Thymus (tissue), 11 donors: ENCODE data around the gene IRF2. TPM values are rescaled to one million over a fixed set of nuclear protein-coding genes. Genes with fewer than 3 reads are reported as not detected.

ENCODE experiments used
- DNase-seq, 9 donors: peaks; one replicate each; pipeline ENCODE4 v3.0.0-alpha.2; 2013; ENCODE audit warnings: low spot score in 9 of 9, low read depth in 6 of 9, missing footprints in 1 of 9
- H3K27ac ChIP-seq, 2 donors: one replicate each; pipeline ENCODE4 v1.5.1; 2013; ENCODE audit warnings: control low read depth in 1 of 2, low read depth in 1 of 2, low read length in 1 of 2, mild to moderate bottlenecking in 1 of 2, moderate library complexity in 1 of 2
- H3K27me3 ChIP-seq, 2 donors: one replicate each; pipeline ENCODE4 v1.5.1; 2013; ENCODE audit warnings: low read length in 1 of 2; ENCODE audit not compliant: control insufficient read depth in 2 of 2, insufficient read depth in 1 of 2
- H3K36me3 ChIP-seq, 2 donors: one replicate each; pipeline ENCODE4 v1.5.1; 2013; ENCODE audit warnings: low read length in 1 of 2, mild to moderate bottlenecking in 1 of 2, moderate library complexity in 1 of 2; ENCODE audit not compliant: control insufficient read depth in 2 of 2, insufficient read depth in 2 of 2
- H3K4me1 ChIP-seq, 2 donors: one replicate each; pipeline ENCODE4 v1.5.1; 2013; ENCODE audit warnings: low read length in 2 of 2; ENCODE audit not compliant: control insufficient read depth in 2 of 2, insufficient read depth in 2 of 2
- H3K4me3 ChIP-seq, 2 donors: one replicate each; pipeline ENCODE4 v1.5.1; 2013; ENCODE audit warnings: low read length in 2 of 2, control low read depth in 1 of 2, mild to moderate bottlenecking in 1 of 2
- H3K9me3 ChIP-seq, 2 donors: one replicate each; pipeline ENCODE4 v1.5.1; 2013; ENCODE audit warnings: low read length in 1 of 2, mild to moderate bottlenecking in 1 of 2; ENCODE audit not compliant: control insufficient read depth in 2 of 2, insufficient read depth in 1 of 2
- WGBS: extraction: QIAGEN DNeasy Blood & Tissue Kit; methylation state at CpG from one replicate; pipeline ENCODE4 v1.1.7; 2013; 5-methylcytosine and 5-hydroxymethylcytosine counted together
- polyA plus RNA-seq: library from polyadenylated mRNA; stranded (reverse); fragments of 200-250 nt; gene quantifications from one replicate; pipeline ENCODE4 v1.2.3, GENCODE V29; 2013
- total RNA-seq: library from RNA; stranded (reverse); fragments of 120-200 nt; gene quantifications from one replicate; pipeline ENCODE4 v1.2.4, GENCODE V29; 2013
- donor health status: healthy.

The IRF2 gene
- total and polyA plus RNA-seq, 2 donors = 39.2 to 42.2 TPM

- Histone ChIP-seq H3K27ac (peak overlapping the region in 1 of 2 donors; percentile 63), H3K4me1 (peaks cover 17 to 46% of the 10 kb centered on the region in 2 donors), H3K36me3 (peaks cover 42 to 44% of the 10 kb centered on the region in 2 donors), H3K4me3 (no peak overlapping the region), H3K9me3 (peaks cover 0 to 9% of the 10 kb centered on the region in 2 donors), H3K27me3 (no peaks in the 10 kb centered on the region)
- DNase-seq = peak in 1 of 9 donors; percentile 42
- 68% methylated on average over 6 of the region's 6 CpGs for WGBS
These were observed 87.0 kb downstream of the IRF2 start for GRCh38 chr4:184387351-184387750.

GRCh38 chr4:184386271-184386781, 88.0 kb downstream of the IRF2 start:
- no peak for DNase-seq
- Histone ChIP-seq H3K4me3 (no peak overlapping the region), H3K27ac (peak overlapping the region; percentile 26 to 35), H3K36me3 (peaks cover 32 to 33% of the 10 kb centered on the region in 2 donors), H3K4me1 (peaks cover 22 to 54% of the 10 kb centered on the region in 2 donors), H3K9me3 (peaks cover 0 to 4% of the 10 kb centered on the region in 2 donors), H3K27me3 (no peaks in the 10 kb centered on the region)
- 57% methylated on average over 10 of the region's 10 CpGs for WGBS

GRCh38 chr4:184385705-184386141, 88.6 kb downstream of the IRF2 start:
- Histone ChIP-seq H3K4me3 (no peak overlapping the region), H3K27me3 (no peaks in the 10 kb centered on the region), H3K4me1 (peaks cover 22 to 54% of the 10 kb centered on the region in 2 donors), H3K27ac (peak overlapping the region; percentile 8 to 26), H3K36me3 (peaks cover 27 to 29% of the 10 kb centered on the region in 2 donors), H3K9me3 (peaks cover 0 to 3% of the 10 kb centered on the region in 2 donors)
- 62% methylated on average over 6 of the region's 6 CpGs for WGBS
- no peak for DNase-seq

- 90% methylated on average over 7 of the region's 7 CpGs for WGBS
- Histone ChIP-seq H3K4me3 (no peak overlapping the region), H3K4me1 (peaks cover 22 to 54% of the 10 kb centered on the region in 2 donors), H3K9me3 (peaks cover 0 to 3% of the 10 kb centered on the region in 2 donors), H3K36me3 (peaks cover 25 to 26% of the 10 kb centered on the region in 2 donors), H3K27ac (peak overlapping the region; percentile 31 to 68), H3K27me3 (no peaks in the 10 kb centered on the region)
- no peak for DNase-seq
These were observed 89.4 kb downstream of the IRF2 start for GRCh38 chr4:184384810-184385557.

- H3K27ac ChIP-seq = peak overlapping the region; percentile 48 to 68
- H3K4me1 ChIP-seq = peaks cover 22 to 54% of the 10 kb centered on the region in 2 donors
- 28% methylated on average over 13 of the region's 13 CpGs for WGBS
- H3K27me3 ChIP-seq = no peaks in the 10 kb centered on the region
- H3K4me3 ChIP-seq = no peak overlapping the region
- peaks cover 18 to 19% of the 10 kb centered on the region in 2 donors for H3K36me3 ChIP-seq
- DNase-seq = peak in 1 of 9 donors; percentile 45
- peaks cover 0 to 3% of the 10 kb centered on the region in 2 donors for H3K9me3 ChIP-seq
These were observed 90.1 kb downstream of the IRF2 start for GRCh38 chr4:184384056-184384809.

GRCh38 chr4:184383497-184384055, 90.8 kb downstream of the IRF2 start:
- peaks cover 0 to 3% of the 10 kb centered on the region in 2 donors for H3K9me3 ChIP-seq
- H3K36me3 ChIP-seq = peaks cover 12% of the 10 kb centered on the region in 2 donors
- H3K27ac ChIP-seq = peak overlapping the region; percentile 46 to 68
- H3K4me3 ChIP-seq = no peak overlapping the region
- 88% methylated on average over 8 of the region's 8 CpGs for WGBS
- no peaks in the 10 kb centered on the region for H3K27me3 ChIP-seq
- DNase-seq = peak in 1 of 9 donors; percentile 16
- peaks cover 22 to 54% of the 10 kb centered on the region in 2 donors for H3K4me1 ChIP-seq

- WGBS = 10% methylated on average over 12 of the region's 12 CpGs
- peaks cover 22 to 52% of the 10 kb centered on the region in 2 donors for H3K4me1 ChIP-seq
- peak overlapping the region in 1 of 2 donors; percentile 2 for H3K27ac ChIP-seq
These were observed 92.0 kb downstream of the IRF2 start for GRCh38 chr4:184382189-184382846.

GRCh38 chr4:184380707-184381106, 93.6 kb downstream of the IRF2 start:
- no peak for DNase-seq
- Histone ChIP-seq H3K9me3 (peaks cover 0 to 3% of the 10 kb centered on the region in 2 donors), H3K36me3 (peaks cover 0 to 2% of the 10 kb centered on the region in 2 donors), H3K4me1 (peaks cover 19 to 36% of the 10 kb centered on the region in 2 donors), H3K27me3 (no peaks in the 10 kb centered on the region), H3K4me3 (no peak overlapping the region), H3K27ac (no peak overlapping the region)
- 87% methylated on average over 4 of the region's 4 CpGs for WGBS

More at GRCh38 chr4:184382189-184382846, 92.0 kb downstream of the IRF2 start:
- Histone ChIP-seq H3K9me3 (peaks cover 0 to 3% of the 10 kb centered on the region in 2 donors), H3K27me3 (no peaks in the 10 kb centered on the region), H3K36me3 (peaks cover 5 to 6% of the 10 kb centered on the region in 2 donors), H3K4me3 (no peak overlapping the region)
- DNase-seq = peak in 2 of 9 donors; percentile 30 to 43
